Heart left ventricle (tissue), 16 donors: ENCODE results near the gene RGPD6. TPM values are rescaled to one million over a fixed set of nuclear protein-coding genes. Genes with fewer than 3 reads are reported as not detected.
"Not testable (repeated sequence)": the region's sequence is repeated elsewhere in the genome, so short reads cannot be mapped to it uniquely, and the experiment has no call there.

Experiments used
- ATAC-seq, 4 donors: fragments of 200-7000 bp; cut with Tn5 transposase; one replicate each; pipeline ENCODE4 v1.9.1; 2020 to 2022; ENCODE audit warnings: moderate library complexity in 4 of 4, mild to moderate bottlenecking in 3 of 4, moderate number of reproducible peaks in 1 of 4
- DNase-seq, 5 donors: peaks; one replicate each; pipeline ENCODE4 v3.0.0-alpha.2; 2020
- H3K27ac ChIP-seq, 12 donors: fragments of 200-600 bp; sonication (generic) in 4 of 12; one replicate each; pipeline versions ENCODE4 v1.5.0 to v1.8.0; 2016 to 2022; ENCODE audit warnings: mild to moderate bottlenecking in 2 of 12
- H3K27me3 ChIP-seq, 9 donors: fragments of 200-600 bp; sonication (generic) in 2 of 9; one replicate each; pipeline versions ENCODE4 v1.5.1 to v1.8.0; 2016 to 2022; ENCODE audit warnings: mild to moderate bottlenecking in 3 of 9
- H3K36me3 ChIP-seq, 9 donors: fragments of 200-600 bp; sonication (generic) in 2 of 9; one replicate each; pipeline versions ENCODE4 v1.5.0 to v1.8.0; 2018 to 2022; ENCODE audit warnings: mild to moderate bottlenecking in 2 of 9
- H3K4me1 ChIP-seq, 12 donors: fragments of 200-600 bp; sonication (generic) in 4 of 12; one replicate each; pipeline versions ENCODE4 v1.5.0 to v1.8.0; 2016 to 2022; ENCODE audit warnings: mild to moderate bottlenecking in 3 of 12
- H3K4me3 ChIP-seq, 12 donors: fragments of 200-600 bp; sonication (generic) in 4 of 12; one replicate each; pipeline versions ENCODE4 v1.5.0 to v1.8.0; 2017 to 2022; ENCODE audit warnings: mild to moderate bottlenecking in 9 of 12, moderate library complexity in 4 of 12
- H3K9me3 ChIP-seq, 12 donors: fragments of 200-600 bp; sonication (generic) in 4 of 12; one replicate each; pipeline versions ENCODE4 v1.5.0 to v1.8.0; 2016 to 2022; ENCODE audit warnings: mild to moderate bottlenecking in 1 of 12
- WGBS, 4 donors: extraction: QIAGEN DNeasy Blood & Tissue Kit in 2 of 4; methylation state at CpG; one replicate each; pipeline versions ENCODE4 v1.1.5 to v1.1.7; 2013 to 2018; 5-methylcytosine and 5-hydroxymethylcytosine counted together
- intact Hi-C, 10 donors: fragments of 100-400 bp; cut with DNase I; formaldehyde crosslinking; loops; one replicate each; pipeline versions ENCODE4 v1.11.1 to v1.14.2; 2022
- long read RNA-seq, 3 donors: library from polyadenylated mRNA; unstranded; transcript quantifications; one replicate each; pipeline ENCODE4 v2.0.0, GENCODE V29; 2020 to 2021
- polyA plus RNA-seq, 2 donors: library from polyadenylated mRNA; stranded (reverse); fragments of 200-250 nt; gene quantifications; one replicate each; pipeline ENCODE4 v1.2.3, GENCODE V29; 2013
- total RNA-seq, 9 donors: library from RNA; depleted of rRNA in 2 of 9; stranded (reverse); fragments of >200 nt in 2 of 9; fragmentation: NEBNext Ultra II Directional in 3 of 9; extraction: Animal tissue kit (Norgen Biotek cat#: 25700) in 3 of 9; gene quantifications; one replicate each; pipeline versions ENCODE4 v1.1.0 to v1.2.4, GENCODE V29; 2016 to 2023
- donor health status: ischemic (EF 13 %, LVEDD 7.1; RV severe dilation, severe dysfunction).
- donor health status: healthy with polysubstance abuse.
- donor health status: DM: no; HTN: yes; CAD: no.
- donor health status: DM: no; HTN: no; CAD: no.
- donor health status: ischemic (EF 25% LVEDD 6.9; RV normal size, moderate dysfunction).
- donor health status: ischemic (EF 25% LVEDD 5.7; RV mildly dilated, moderate dysfunction).
- donor health status: healthy.
- donor health status: DM: yes; HTN: yes; CAD: no.
- donor health status: ischemic (EF 35%, LVEDD 5.7; RV mildly dilated, moderate dysfunction).
- donor health status: nonischemic (EF 11% LVEDD 7.7; RV severe dilation, severe dysfunction).
- donor health status: DM: yes; HTN: yes; CAD: no.
- donor health status: PGD.
- donor health status: ischemic (EF 29% LVEDD 5.4; RV normal size, mild dysfunction).
- donor health status: nonischemic (EF 23%, LVEDD 6.1; RV moderate dilation, normal function).

RGPD6 gene
- total RNA-seq: 10 to 100 TPM; 11.0 to 23.9 (median 18.4) TPM
- polyA plus RNA-seq: 1 to 10 TPM; 8.7 to 8.9 TPM
- long read RNA-seq, donor 1, full-length matches to known transcripts: 1 of 4 reads
- long read RNA-seq, donor 1, partial matches to known transcripts: 3 of 4 reads
- long read RNA-seq, donor 1, other reads (novel, unspliced or antisense): 0 of 4 reads
- long read RNA-seq, donor 2, full-length matches to known transcripts: 1 of 8 reads
- long read RNA-seq, donor 2, partial matches to known transcripts: 3 of 8 reads
- long read RNA-seq, donor 2, other reads (novel, unspliced or antisense): 4 of 8 reads
- long read RNA-seq, donor 3, full-length matches to known transcripts: 1 of 5 reads
- long read RNA-seq, donor 3, partial matches to known transcripts: 2 of 5 reads
- long read RNA-seq, donor 3, other reads (novel, unspliced or antisense): 2 of 5 reads

DNA sequence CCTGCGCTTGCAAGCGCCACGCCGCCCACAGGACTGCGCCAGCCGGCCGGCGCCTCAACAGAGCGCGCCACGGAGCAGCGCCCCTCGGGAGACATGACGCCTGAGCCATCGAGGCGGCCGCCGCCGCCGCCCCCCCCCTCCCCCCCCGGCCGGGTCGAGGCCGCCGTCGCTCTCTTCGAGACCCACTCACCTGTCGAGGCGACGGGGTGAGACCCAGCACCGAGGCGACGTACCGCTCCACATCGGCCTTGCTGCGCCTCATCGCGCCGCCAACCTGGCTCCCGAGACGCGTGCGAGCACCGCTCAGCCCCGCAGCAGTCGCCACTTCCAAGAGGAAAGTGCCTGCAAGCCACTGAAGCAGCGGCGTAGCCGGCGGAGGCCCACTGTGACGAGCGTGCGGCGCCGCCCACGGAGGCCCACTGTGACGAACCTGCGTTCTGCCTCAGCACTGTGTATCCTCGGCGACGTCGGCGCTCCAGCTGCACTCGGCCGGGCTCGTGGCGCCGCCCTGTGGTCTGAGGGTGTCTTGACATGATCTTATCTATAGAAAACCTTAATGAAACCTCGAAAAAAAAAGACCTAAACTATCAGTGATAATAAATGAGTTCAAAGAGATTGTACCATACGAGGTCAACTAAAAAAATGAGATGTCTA, at the start of gene RGPD6:
TSS of gene RGPD6 (minus strand) at position 460 of the 654 bp plus-strand sequence. CDS start at position 262, 198 bp downstream.
- WGBS, 4 donors: 0% methylated on average over 5 of the region's 70 CpGs; no CpG with 5 or more reads in 3 of the 4 donors
- intact Hi-C loops, H3K9me3 ChIP-seq, H3K36me3 ChIP-seq, H3K27ac ChIP-seq, H3K4me1 ChIP-seq, DNase-seq, H3K4me3 ChIP-seq, H3K27me3 ChIP-seq: not testable (repeated sequence)
- peak; percentile 99 for ATAC-seq

DNA sequence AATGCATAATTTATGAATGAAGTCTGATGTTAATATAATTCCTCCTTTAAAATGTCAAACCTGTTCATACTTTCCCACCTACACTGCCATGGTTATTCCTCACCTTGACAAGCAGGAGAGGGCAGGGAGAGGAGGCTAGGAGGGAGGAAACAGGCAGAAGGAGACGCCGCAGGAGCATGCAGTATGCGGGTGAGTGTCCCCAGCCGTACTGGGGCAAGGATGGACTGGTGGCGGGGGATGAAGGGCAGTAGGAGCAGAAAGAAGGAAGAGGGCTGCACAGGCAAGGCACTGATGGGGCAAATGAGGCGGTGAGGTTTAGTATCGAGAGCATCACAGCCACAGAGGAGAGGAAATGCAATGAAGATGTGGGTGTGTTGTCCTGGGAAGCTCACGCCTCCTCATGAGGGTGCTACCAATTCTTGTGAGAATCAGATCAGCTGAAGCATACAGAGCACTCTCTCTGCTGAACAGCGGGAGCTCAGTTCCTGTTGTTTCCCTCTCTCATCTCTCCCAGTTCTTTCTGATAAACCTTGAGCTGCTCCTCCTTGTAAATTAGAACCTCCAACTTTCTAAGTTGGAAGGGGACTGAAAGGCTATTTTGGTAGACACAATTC, 42.4 kb upstream of the RGPD6 start:
- WGBS, 4 donors: 53 to 93% (median 64%) methylated on average over 1 to 2 of the region's 9 CpGs
- ATAC-seq, DNase-seq, H3K27me3 ChIP-seq, intact Hi-C loops, H3K36me3 ChIP-seq, H3K4me1 ChIP-seq, H3K27ac ChIP-seq, H3K9me3 ChIP-seq, H3K4me3 ChIP-seq: not testable (repeated sequence)

DNA sequence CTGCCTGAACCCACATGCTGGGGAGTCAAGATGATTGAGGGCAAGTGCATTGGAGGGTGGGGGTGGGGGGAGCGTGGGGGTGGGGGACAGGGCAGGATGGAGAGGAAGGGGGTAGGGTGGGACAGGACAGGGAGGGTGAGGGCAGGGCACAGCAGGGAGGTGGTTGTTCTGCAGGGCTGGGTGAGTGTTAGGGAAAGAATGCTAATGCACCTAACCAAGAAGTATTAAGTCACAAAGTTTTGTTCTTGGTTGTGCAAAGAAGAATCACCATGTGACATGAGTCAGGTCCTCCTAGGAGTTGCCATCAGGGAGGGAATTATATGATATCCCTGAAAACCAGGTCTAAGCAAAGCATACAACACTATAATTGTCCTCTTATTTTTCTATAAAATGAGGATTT, 36.9 kb upstream of the RGPD6 start:
- DNase-seq, H3K4me3 ChIP-seq, intact Hi-C loops, H3K4me1 ChIP-seq, H3K36me3 ChIP-seq, ATAC-seq, H3K9me3 ChIP-seq, H3K27ac ChIP-seq, H3K27me3 ChIP-seq: not testable (repeated sequence)
- no CpG with 5 or more reads among the region's 1 CpG for WGBS, 4 donors

DNA sequence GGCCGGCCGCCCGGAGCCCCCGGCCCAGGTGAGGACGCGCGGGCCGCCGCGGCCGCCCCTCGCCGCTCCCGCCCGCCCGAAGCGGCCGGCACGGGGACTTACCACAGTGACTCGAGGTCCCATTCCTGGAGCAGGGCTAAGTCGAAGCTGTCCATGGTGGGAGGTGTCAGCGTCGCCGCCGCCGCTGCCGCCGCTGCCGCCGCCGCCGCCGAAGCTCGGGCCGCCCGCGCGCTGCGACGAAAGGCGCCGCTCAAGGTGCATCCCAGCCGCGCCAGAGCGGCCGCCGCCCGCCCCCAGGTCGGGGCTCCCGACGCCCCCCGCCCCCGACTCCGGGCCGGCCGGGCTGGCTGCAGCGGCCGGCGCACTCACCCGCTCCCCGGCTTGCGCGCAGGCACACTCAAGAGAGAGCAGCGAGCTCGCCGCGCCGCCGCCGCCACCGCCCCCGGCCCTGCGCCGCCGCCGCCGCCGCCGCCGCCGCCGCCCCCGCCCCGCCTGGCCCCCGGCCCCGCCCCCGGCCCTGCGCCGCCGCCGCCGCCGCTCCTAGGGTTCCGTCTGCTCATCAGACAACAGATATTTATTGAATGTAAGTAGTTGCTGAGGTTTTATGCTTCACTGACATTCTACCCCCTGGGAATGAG, 33.7 kb upstream of the RGPD6 start:
- H3K27me3 ChIP-seq, H3K4me1 ChIP-seq, H3K9me3 ChIP-seq, H3K36me3 ChIP-seq, intact Hi-C loops, H3K27ac ChIP-seq: not testable (repeated sequence)
- peak overlapping the region in 2 of 12 donors; percentile 33 to 42 for H3K4me3 ChIP-seq
- WGBS, 4 donors: 0 to 3% (median 1%) methylated on average over 13 to 39 of the region's 94 CpGs
- peak in 3 of 4 donors; percentile 49 to 67 (median 55) for ATAC-seq
- peak in 2 of 5 donors; percentile 9 to 48 for DNase-seq

DNA sequence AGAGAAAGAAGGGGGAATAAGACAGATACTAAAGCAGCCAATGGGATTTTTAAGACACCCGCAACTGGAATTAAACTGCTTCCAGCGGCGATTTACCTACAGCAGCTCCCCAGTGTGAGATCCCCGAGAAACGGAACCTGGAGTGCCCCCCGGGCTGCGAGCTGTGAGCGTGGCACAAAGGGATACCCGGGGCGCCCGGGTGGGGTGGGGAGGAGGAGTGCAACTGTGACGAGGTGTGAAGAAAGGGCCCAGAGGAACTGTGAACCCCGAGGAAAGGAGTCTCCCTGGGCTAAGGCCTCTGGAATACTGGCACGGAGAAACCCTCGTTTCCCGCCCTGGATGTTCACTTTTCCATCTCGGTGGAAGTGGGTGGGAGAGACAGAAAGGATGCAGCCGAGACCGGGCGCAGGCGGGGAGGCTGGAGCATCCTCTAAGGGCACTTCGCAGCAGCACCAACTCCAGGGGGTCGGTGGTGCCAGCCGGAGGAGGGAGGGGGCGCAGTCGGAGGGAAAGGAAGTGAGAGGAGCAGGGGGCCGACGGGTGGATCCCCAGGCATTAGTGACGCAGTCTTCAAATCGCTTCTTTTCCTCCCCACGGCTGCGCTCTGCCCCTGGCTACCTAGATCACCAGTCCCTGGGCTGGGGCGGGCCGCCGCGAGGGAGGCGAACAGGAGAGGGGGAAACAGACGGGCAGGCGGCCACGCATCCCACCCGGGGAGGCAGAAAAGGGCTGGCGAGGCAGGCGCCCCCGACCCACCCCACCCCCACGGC, 33.0 kb upstream of the RGPD6 start:
- peak in 3 of 4 donors; percentile 22 to 27 (median 24) for ATAC-seq
- H3K4me3 ChIP-seq: peak overlapping the region in 2 of 12 donors; percentile 33 to 42
- DNase-seq, H3K36me3 ChIP-seq, H3K27me3 ChIP-seq, H3K9me3 ChIP-seq, H3K27ac ChIP-seq, intact Hi-C loops, H3K4me1 ChIP-seq: not testable (repeated sequence)
- WGBS, 4 donors: 4 to 5% methylated on average over 21 to 22 of the region's 45 CpGs; no CpG with 5 or more reads in 2 of the 4 donors

DNA sequence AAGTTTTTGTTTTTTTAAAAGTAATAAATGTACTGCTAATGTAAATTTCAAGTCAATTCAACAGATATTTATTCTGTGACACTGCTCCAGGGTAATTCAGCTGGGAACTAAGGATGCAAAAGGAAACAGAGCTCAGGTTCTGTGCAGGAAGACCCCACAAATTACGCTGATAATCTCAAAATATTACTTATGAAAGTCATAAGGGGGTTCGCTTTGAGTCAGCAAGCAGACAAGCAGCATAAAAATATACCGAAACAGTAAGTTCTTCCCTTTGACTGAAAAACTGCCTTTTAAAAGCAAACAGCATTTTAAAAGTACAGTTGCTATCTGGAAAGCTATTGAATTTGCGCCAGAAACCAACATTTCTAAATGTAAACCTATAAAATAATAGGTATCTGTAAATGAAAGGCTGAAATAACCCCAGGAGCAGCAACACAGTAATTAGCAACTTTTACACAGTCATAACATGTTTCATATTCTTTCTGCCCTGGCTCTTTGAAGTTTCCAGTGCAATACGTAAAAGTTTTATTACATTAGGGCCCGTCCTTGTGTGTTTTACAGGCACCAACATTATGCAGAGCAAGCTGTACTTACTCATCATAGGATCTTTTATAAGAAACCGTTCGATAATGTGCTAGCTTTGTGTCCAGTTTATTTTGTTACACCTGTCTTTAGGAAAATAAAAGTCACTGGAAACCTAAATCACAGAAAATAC, 31.9 kb upstream of the RGPD6 start:
- H3K9me3 ChIP-seq, ATAC-seq, H3K4me1 ChIP-seq, intact Hi-C loops, H3K4me3 ChIP-seq, H3K36me3 ChIP-seq, H3K27ac ChIP-seq, DNase-seq, H3K27me3 ChIP-seq: not testable (repeated sequence)
- no CpG with 5 or more reads among the region's 8 CpGs for WGBS, 4 donors

DNA sequence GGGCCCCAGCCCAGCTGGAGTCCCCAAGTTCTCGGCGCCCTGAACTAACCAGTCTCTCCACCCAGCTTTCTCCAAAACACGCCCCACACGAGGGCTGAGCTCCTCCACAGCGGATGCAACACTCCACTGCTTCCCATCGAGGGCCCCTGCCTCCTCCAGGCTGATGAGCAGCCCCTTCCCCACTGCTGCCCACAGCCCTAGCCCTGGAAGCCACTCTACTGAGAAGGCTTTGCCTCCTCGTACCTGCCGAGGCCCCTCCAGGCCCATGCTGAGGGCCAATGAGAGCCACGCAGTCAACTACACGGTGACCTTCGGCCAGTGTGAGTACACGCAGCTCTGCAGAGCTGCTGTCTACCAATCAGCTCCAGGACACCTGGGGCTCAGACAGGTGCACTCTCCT, 28.0 kb upstream of the RGPD6 start:
- DNase-seq (peak in 2 of 5 donors; percentile 19 to 53), ATAC-seq (peak in 1 of 4 donors; percentile 33)
- H3K4me1 ChIP-seq, H3K9me3 ChIP-seq, H3K4me3 ChIP-seq, intact Hi-C loops, H3K36me3 ChIP-seq, H3K27ac ChIP-seq, H3K27me3 ChIP-seq: not testable (repeated sequence)
- WGBS, 4 donors: 60 to 77% (median 75%) methylated on average over 1 to 9 of the region's 12 CpGs

DNA sequence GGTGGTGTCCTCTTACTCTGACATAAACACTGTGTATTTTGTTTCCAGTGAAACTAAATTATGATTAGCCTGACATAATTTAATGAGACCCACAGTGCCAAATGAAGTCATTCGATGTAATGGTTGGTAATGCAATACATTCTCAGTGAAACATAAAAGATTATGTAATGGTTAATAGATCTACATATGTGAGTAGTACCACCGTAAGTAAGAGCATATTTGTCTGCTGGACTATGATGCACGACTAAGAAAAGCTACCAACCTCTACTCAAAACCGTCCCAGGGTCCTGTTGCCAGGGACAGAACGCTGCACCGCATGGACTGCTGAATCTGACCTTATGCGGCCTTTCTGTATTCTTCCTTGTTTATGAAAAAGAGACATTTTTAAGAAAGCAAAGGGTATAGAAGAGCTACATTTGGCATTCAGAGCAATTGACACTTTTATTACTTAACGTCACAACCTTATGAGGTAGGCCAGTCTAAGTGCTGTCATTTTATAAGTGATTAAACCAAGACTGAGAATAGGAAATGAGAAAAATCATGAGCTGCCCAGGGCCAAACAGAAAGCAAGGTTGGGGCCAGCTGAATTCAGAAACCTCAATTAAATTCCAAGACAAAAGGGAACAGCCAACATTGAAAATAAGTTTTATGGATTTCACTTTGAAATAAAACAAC, 27.0 kb upstream of the RGPD6 start:
- H3K27me3 ChIP-seq, H3K4me1 ChIP-seq, intact Hi-C loops, H3K27ac ChIP-seq, H3K36me3 ChIP-seq, ATAC-seq, DNase-seq, H3K4me3 ChIP-seq, H3K9me3 ChIP-seq: not testable (repeated sequence)
- WGBS, 4 donors: 100% methylated on average over 1 of the region's 8 CpGs; no CpG with 5 or more reads in 3 of the 4 donors

DNA sequence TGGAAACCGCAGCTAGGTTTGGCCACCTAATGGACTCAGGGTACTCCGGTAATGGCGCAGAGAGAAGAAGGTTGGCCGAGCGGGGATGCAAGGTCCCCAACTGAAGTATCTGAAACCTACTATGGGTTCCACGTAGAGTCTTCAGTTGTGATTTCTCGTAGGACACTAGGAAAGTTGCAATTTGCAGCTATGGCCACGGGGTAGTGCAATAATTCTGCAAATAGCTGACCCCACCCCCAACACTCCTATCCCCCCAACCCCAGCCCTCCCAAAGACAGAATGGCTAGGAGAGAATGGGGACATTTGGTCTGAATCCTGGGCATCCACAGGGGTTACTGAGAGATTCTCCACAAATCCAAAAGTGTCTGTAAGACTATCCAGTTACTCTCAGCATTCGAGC, 25.1 kb upstream of the RGPD6 start:
- H3K36me3 ChIP-seq, intact Hi-C loops, H3K27ac ChIP-seq, DNase-seq, H3K9me3 ChIP-seq, H3K4me3 ChIP-seq, H3K4me1 ChIP-seq, H3K27me3 ChIP-seq, ATAC-seq: not testable (repeated sequence)
- WGBS, 4 donors: 95 to 99% methylated on average over 5 of the region's 9 CpGs; no CpG with 5 or more reads in 2 of the 4 donors
